ENCODE results near the gene IL22RA1. TPM values are rescaled to one million over a fixed set of nuclear protein-coding genes. Genes with fewer than 3 reads are reported as not detected.

IL22RA1 gene
- total and polyA plus RNA-seq, 2 experiments from 2014 or later = 0.21 TPM; not detected in 1

GRCh38 chr1:24177161-24177560 is 34.2 kb upstream of the IL22RA1 start:
- Histone ChIP-seq H3K9me2 (ENCODE audit: insufficient read depth) (no peaks in the 10 kb centered on the region), H3K4me2 (ENCODE audit: unreplicated experiment) (no peak overlapping the region), H3K36me3 (ENCODE audit: low read depth) (no peaks in the 10 kb centered on the region), H3K27me3 (replicated peaks; ENCODE audit: insufficient read depth) (peaks cover 26% of the 10 kb centered on the region), H3K4me3 (no peak overlapping the region), H2AFZ (no peak overlapping the region), H3K79me2 (ENCODE audit: insufficient read depth) (no peaks in the 10 kb centered on the region), H3F3A (ENCODE audit: insufficient read depth) (no peaks in the 10 kb centered on the region), H3K4me1 (ENCODE audit: insufficient read depth) (no peaks in the 10 kb centered on the region), H4K20me1 (ENCODE audit: insufficient read depth) (no peaks in the 10 kb centered on the region), H3K9me3 (ENCODE audit: low read depth) (no peaks in the 10 kb centered on the region), H3K9ac (no peak overlapping the region), H3K27ac (no peak overlapping the region)
- WGBS, 2 experiments (ENCODE audit: low coverage in 1 of 2, low lambda C conversion rate in 2 of 2, missing lambda C conversion rate in 2 of 2) = 73 to 78% methylated on average over 10 of the region's 10 CpGs
- TF ChIP-seq EZH2phosphoT487 (IDR thresholded peaks at IDR 0.05; ENCODE audit: insufficient read depth, low read depth) = no peak
- TF ChIP-seq EZH2 (IDR thresholded peaks at IDR 0.05; ENCODE audit: insufficient read depth, poor library complexity, severe bottlenecking) = no peak
- in situ Hi-C loops (cut with MboI) = no loop called here
- no peak for DNase-seq

DNA sequence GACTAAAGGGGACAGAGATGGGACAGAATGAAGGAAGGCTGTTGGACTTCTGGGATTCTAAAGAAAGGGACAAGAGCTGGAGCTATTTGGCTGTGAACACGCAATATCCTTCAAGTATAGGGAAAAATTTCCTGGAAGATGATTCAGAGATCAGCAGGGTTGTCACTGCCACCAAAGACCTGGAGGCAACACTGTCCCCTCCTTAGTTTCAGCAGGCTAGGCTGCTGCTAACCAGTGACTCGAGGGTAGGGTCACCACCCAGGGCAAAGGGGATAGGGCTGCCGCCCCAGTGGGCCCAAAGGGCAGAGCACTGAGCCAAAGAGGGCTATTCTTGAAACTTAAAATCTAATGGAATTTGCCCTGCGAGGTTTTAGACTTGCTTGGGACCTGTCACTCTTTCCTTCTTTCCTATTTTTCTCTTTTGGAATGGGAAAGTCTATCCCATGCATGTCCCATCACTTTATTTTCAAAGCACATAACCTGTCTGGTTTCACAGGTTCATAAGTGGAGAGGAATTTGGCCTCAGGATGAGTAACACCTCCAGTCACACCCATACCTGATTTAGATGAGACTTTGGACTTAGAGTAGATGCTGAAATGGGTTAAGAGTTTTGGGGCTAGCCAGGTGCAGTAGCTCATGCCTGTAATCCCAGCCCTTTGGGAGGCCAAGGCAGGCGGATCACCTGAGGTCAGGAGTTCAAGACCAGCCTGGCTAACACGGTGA is 32.3 kb upstream of the IL22RA1 start:
- no peaks in the 10 kb centered on the region for H3K36me3 ChIP-seq (ENCODE audit: low read depth)
- H3F3A ChIP-seq (ENCODE audit: insufficient read depth) = no peaks in the 10 kb centered on the region
- no peak overlapping the region for H3K4me2 ChIP-seq (ENCODE audit: unreplicated experiment)
- WGBS, 2 experiments (ENCODE audit: low coverage in 1 of 2, low lambda C conversion rate in 2 of 2, missing lambda C conversion rate in 2 of 2) = 42% methylated on average over 6 of the region's 6 CpGs
- H2AFZ ChIP-seq = no peak overlapping the region
- no peak overlapping the region for H3K9ac ChIP-seq
- no peak overlapping the region for H3K27ac ChIP-seq
- no peak for TF ChIP-seq EZH2phosphoT487 (IDR thresholded peaks at IDR 0.05; ENCODE audit: insufficient read depth, low read depth)
- no peak for TF ChIP-seq EZH2 (IDR thresholded peaks at IDR 0.05; ENCODE audit: insufficient read depth, poor library complexity, severe bottlenecking)
- H3K4me1 ChIP-seq (ENCODE audit: insufficient read depth) = no peaks in the 10 kb centered on the region
- in situ Hi-C loops (cut with MboI) = no loop called here
- no peak for DNase-seq
- H4K20me1 ChIP-seq (ENCODE audit: insufficient read depth) = no peaks in the 10 kb centered on the region
- H3K79me2 ChIP-seq (ENCODE audit: insufficient read depth) = no peaks in the 10 kb centered on the region
- no peaks in the 10 kb centered on the region for H3K9me2 ChIP-seq (ENCODE audit: insufficient read depth)
- peaks cover 34% of the 10 kb centered on the region for H3K27me3 ChIP-seq (replicated peaks; ENCODE audit: insufficient read depth)
- H3K9me3 ChIP-seq (ENCODE audit: low read depth) = no peaks in the 10 kb centered on the region
- H3K4me3 ChIP-seq = no peak overlapping the region

DNA sequence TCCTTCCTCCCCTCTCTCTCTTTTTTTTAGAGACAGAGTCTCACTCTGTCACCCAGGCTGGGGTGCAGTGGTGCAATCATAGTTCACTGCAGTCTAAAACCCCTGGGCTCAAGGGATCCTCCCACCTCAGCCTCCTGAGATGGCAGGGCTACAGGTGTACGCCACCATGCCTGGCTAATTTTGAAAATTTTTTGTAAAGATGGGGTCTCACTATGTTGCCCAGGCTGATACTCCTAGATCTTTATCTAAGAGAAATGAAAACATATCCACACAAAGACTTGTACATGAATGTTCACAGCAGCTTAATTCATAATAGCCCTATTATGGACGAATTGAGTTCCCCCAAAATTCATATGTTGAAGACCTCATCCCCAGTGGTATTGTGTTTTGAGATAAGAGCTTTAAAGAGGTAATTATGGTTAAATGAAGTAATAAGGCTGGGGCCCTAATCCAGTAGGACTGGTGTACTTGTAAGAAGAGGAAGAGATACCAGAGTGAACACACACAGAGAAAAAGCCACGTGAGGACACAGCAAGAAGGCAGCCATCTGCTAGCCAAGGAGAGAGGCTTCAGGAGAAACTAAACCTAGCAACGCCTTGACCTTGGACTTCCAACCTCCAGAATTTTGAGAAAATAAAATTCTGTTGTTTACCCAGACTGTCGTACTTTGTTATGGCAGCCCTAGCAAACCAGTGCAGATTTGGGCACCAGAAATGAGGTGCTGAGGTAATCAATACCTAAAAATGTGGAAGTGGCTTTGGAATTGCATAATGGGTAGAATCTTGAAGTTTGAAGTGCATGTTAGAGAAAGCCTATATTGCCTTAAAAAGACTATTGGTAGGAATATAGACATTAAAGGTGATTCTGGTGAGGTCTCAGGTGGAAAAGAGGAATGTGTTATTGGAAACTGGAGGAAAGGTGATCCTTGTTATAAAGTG is 31.0 kb upstream of the IL22RA1 start:
- no peak overlapping the region for H3K9ac ChIP-seq
- no peak for DNase-seq
- 48 to 50% methylated on average over 5 of the region's 5 CpGs for WGBS, 2 experiments (ENCODE audit: low coverage in 1 of 2, low lambda C conversion rate in 2 of 2, missing lambda C conversion rate in 2 of 2)
- no peaks in the 10 kb centered on the region for H3K4me1 ChIP-seq (ENCODE audit: insufficient read depth)
- no peak overlapping the region for H3K4me2 ChIP-seq (ENCODE audit: unreplicated experiment)
- peaks cover 38% of the 10 kb centered on the region for H3K27me3 ChIP-seq (replicated peaks; ENCODE audit: insufficient read depth)
- H3K9me3 ChIP-seq (ENCODE audit: low read depth) = no peaks in the 10 kb centered on the region
- no peak overlapping the region for H2AFZ ChIP-seq
- no peaks in the 10 kb centered on the region for H3K36me3 ChIP-seq (ENCODE audit: low read depth)
- H3K9me2 ChIP-seq (ENCODE audit: insufficient read depth) = no peaks in the 10 kb centered on the region
- H3K27ac ChIP-seq = no peak overlapping the region
- in situ Hi-C loops (cut with MboI) = no loop called here
- H3F3A ChIP-seq (ENCODE audit: insufficient read depth) = no peaks in the 10 kb centered on the region
- H3K79me2 ChIP-seq (ENCODE audit: insufficient read depth) = no peaks in the 10 kb centered on the region
- no peaks in the 10 kb centered on the region for H4K20me1 ChIP-seq (ENCODE audit: insufficient read depth)
- H3K4me3 ChIP-seq = no peak overlapping the region
- TF ChIP-seq EZH2phosphoT487 (IDR thresholded peaks at IDR 0.05; ENCODE audit: insufficient read depth, low read depth) = no peak

DNA sequence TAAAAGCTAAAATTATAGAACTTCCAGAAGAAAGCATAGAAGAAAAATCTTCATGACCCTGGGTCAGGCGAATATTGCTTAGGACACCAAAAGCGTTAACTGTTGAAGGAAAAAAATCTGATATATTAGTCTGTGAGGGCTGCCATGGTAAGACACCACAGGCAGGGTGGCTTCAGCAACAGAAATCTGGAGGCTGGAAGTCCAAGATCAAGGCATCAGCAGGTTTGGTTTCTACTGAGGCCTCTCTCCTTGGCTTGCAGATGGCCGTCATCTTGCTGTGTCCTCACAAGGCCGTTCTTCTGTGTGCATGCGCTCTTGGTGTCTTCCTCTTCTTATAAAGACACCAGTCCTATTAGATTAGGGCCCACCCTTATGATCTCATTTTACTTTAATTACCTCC is 29.7 kb upstream of the IL22RA1 start:
- DNase-seq = no peak
- Histone ChIP-seq H3K4me1 (ENCODE audit: insufficient read depth) (no peaks in the 10 kb centered on the region), H3K9ac (no peak overlapping the region), H3K27ac (no peak overlapping the region), H3F3A (ENCODE audit: insufficient read depth) (no peaks in the 10 kb centered on the region), H3K4me2 (ENCODE audit: unreplicated experiment) (no peak overlapping the region), H3K36me3 (ENCODE audit: low read depth) (no peaks in the 10 kb centered on the region), H3K27me3 (replicated peaks; ENCODE audit: insufficient read depth) (peaks cover 35% of the 10 kb centered on the region), H3K9me3 (ENCODE audit: low read depth) (no peaks in the 10 kb centered on the region), H3K79me2 (ENCODE audit: insufficient read depth) (no peaks in the 10 kb centered on the region), H4K20me1 (ENCODE audit: insufficient read depth) (no peaks in the 10 kb centered on the region), H3K4me3 (no peak overlapping the region), H3K9me2 (ENCODE audit: insufficient read depth) (no peaks in the 10 kb centered on the region), H2AFZ (no peak overlapping the region)
- 70 to 72% methylated on average over 5 of the region's 5 CpGs for WGBS, 2 experiments (ENCODE audit: low coverage in 1 of 2, low lambda C conversion rate in 2 of 2, missing lambda C conversion rate in 2 of 2)
- in situ Hi-C loops (cut with MboI) = no loop called here
- no peak for TF ChIP-seq EZH2 (IDR thresholded peaks at IDR 0.05; ENCODE audit: insufficient read depth, poor library complexity, severe bottlenecking)
- no peak for TF ChIP-seq EZH2phosphoT487 (IDR thresholded peaks at IDR 0.05; ENCODE audit: insufficient read depth, low read depth)
